Left lung (tissue), 10 donors: ENCODE measurements around the gene ACOT7. TPM values are rescaled to one million over a fixed set of nuclear protein-coding genes. Genes with fewer than 3 reads are reported as not detected.
A peak's percentile ranks its signal among the peaks of the same experiment; 100 is the strongest.

Experiments used
- ATAC-seq: fragments of 200-7000 bp; cut with Tn5 transposase; one replicate; pipeline ENCODE4 v1.9.1; 2020; ENCODE audit warnings: moderate library complexity
- DNase-seq, 4 donors: peaks; one replicate each; pipeline ENCODE4 v3.0.0-alpha.2; 2013 to 2020
- H3K27ac ChIP-seq, 2 donors: fragments of 200-600 bp; sonication (generic) in 1 of 2; one replicate each; pipeline versions ENCODE4 v1.5.0 to v1.8.0; 2020 to 2021
- H3K27me3 ChIP-seq, 2 donors: fragments of 200-600 bp; sonication (generic) in 1 of 2; one replicate each; pipeline versions ENCODE4 v1.5.0 to v1.8.0; 2020 to 2021
- H3K36me3 ChIP-seq, 2 donors: fragments of 200-600 bp; sonication (generic) in 1 of 2; one replicate each; pipeline versions ENCODE4 v1.5.0 to v1.8.0; 2020 to 2021
- H3K4me1 ChIP-seq, 2 donors: fragments of 200-600 bp; one replicate each; pipeline ENCODE4 v1.8.0; 2021
- H3K4me3 ChIP-seq, 2 donors: fragments of 200-600 bp; sonication (generic) in 1 of 2; one replicate each; pipeline versions ENCODE4 v1.5.0 to v1.8.0; 2020 to 2021; ENCODE audit warnings: mild to moderate bottlenecking in 1 of 2
- H3K9me3 ChIP-seq, 2 donors: fragments of 200-600 bp; sonication (generic) in 1 of 2; one replicate each; pipeline versions ENCODE4 v1.5.0 to v1.8.0; 2020 to 2021
- intact Hi-C, 2 donors: fragments of 100-400 bp; cut with DNase I; formaldehyde crosslinking; loops; one replicate each; pipeline versions ENCODE4 v1.11.2 to v1.14.2; 2022
- polyA plus RNA-seq, 6 donors: library from polyadenylated mRNA; unstranded; fragments of 120-200 nt; gene quantifications; one replicate each; pipeline ENCODE4 v1.2.1, GENCODE V29; 2013; ENCODE audit not compliant: insufficient read length in 6 of 6
- total RNA-seq, 2 donors: library from RNA; stranded (reverse); fragmentation: NEBNext Ultra II Directional; extraction: Animal tissue kit (Norgen Biotek cat#: 25700); gene quantifications; one replicate each; pipeline ENCODE4 v1.2.1, GENCODE V29; 2021
- TF ChIP-seq, protein P1 (sequence below), 2 donors: fragments of 200-600 bp; sonication (generic) in 1 of 2; IDR thresholded peaks; one replicate each; pipeline versions ENCODE4 v1.5.0 to v1.8.0; 2021; ENCODE audit warnings: antibody characterized with exemption in 2 of 2
- donor health status: DM: no; HTN: yes; CAD: no.
- donor health status: DM: no; HTN: no; CAD: no.

The ACOT7 gene
- total and polyA plus RNA-seq, 8 donors = 13.1 to 30.1 (median 14.9) TPM

GRCh38 chr1:6234502-6235295 lies 158.9 kb downstream of the ACOT7 start:
- TF ChIP-seq, protein P1, sequence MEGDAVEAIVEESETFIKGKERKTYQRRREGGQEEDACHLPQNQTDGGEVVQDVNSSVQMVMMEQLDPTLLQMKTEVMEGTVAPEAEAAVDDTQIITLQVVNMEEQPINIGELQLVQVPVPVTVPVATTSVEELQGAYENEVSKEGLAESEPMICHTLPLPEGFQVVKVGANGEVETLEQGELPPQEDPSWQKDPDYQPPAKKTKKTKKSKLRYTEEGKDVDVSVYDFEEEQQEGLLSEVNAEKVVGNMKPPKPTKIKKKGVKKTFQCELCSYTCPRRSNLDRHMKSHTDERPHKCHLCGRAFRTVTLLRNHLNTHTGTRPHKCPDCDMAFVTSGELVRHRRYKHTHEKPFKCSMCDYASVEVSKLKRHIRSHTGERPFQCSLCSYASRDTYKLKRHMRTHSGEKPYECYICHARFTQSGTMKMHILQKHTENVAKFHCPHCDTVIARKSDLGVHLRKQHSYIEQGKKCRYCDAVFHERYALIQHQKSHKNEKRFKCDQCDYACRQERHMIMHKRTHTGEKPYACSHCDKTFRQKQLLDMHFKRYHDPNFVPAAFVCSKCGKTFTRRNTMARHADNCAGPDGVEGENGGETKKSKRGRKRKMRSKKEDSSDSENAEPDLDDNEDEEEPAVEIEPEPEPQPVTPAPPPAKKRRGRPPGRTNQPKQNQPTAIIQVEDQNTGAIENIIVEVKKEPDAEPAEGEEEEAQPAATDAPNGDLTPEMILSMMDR (IDR thresholded peaks at IDR 0.05) = no peak
- Histone ChIP-seq H3K4me3 (peak overlapping the region; percentile 59 to 75), H3K4me1 (peaks cover 12 to 15% of the 10 kb centered on the region in 2 donors), H3K9me3 (no peaks in the 10 kb centered on the region), H3K27ac (no peak overlapping the region), H3K36me3 (peaks cover 0 to 44% of the 10 kb centered on the region in 2 donors), H3K27me3 (peaks cover 0 to 22% of the 10 kb centered on the region in 2 donors)
- no peak for DNase-seq
- no peak for ATAC-seq
- intact Hi-C loops = no loop called here

DNA sequence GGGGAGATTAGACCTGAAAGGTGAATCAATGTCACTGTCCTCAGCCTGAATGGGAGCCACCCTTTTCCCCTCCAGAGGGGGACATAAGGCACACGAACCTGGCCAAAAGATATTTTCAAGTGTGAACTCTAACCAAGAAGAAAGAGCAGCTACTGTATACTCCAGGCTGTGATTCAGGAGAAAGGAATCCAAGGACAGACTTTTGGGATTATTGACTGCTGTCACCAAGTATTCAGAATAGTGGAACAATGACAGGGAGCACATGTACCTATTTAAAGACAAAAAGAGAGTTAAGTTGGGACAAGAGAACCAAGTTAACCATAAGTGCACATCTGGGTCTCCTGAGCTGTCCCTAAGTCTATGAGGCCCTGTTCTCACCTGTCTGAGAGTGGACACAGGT lies 160.2 kb downstream of the ACOT7 start:
- Histone ChIP-seq H3K4me3 (no peak overlapping the region), H3K27me3 (peaks cover 0 to 9% of the 10 kb centered on the region in 2 donors), H3K27ac (no peak overlapping the region), H3K4me1 (peaks cover 12 to 15% of the 10 kb centered on the region in 2 donors), H3K9me3 (no peaks in the 10 kb centered on the region), H3K36me3 (peaks cover 0 to 56% of the 10 kb centered on the region in 2 donors)
- intact Hi-C loops = no loop called here
- TF ChIP-seq, protein P1 (IDR thresholded peaks at IDR 0.05) = no peak
- no peak for ATAC-seq
- no peak for DNase-seq

GRCh38 chr1:6225651-6226050 lies 167.9 kb downstream of the ACOT7 start:
- Histone ChIP-seq H3K27ac (no peak overlapping the region), H3K9me3 (no peaks in the 10 kb centered on the region), H3K4me3 (no peak overlapping the region), H3K27me3 (no peaks in the 10 kb centered on the region), H3K36me3 (peaks cover 0 to 95% of the 10 kb centered on the region in 2 donors), H3K4me1 (no peaks in the 10 kb centered on the region)
- intact Hi-C loops = no loop called here
- TF ChIP-seq, protein P1 (IDR thresholded peaks at IDR 0.05) = no peak
- no peak for ATAC-seq
- no peak for DNase-seq

GRCh38 chr1:6224718-6225117 lies 168.8 kb downstream of the ACOT7 start:
- DNase-seq = no peak
- Histone ChIP-seq H3K27ac (no peak overlapping the region), H3K27me3 (no peaks in the 10 kb centered on the region), H3K9me3 (no peaks in the 10 kb centered on the region), H3K4me1 (no peaks in the 10 kb centered on the region), H3K36me3 (peaks cover 0 to 91% of the 10 kb centered on the region in 2 donors), H3K4me3 (no peak overlapping the region)
- TF ChIP-seq, protein P1 (IDR thresholded peaks at IDR 0.05) = no peak
- ATAC-seq = no peak
- intact Hi-C loops = no loop called here

- Histone ChIP-seq H3K9me3 (no peaks in the 10 kb centered on the region), H3K4me3 (no peak overlapping the region), H3K27ac (no peak overlapping the region), H3K36me3 (peaks cover 0 to 81% of the 10 kb centered on the region in 2 donors), H3K27me3 (no peaks in the 10 kb centered on the region), H3K4me1 (no peaks in the 10 kb centered on the region)
- TF ChIP-seq, protein P1 (IDR thresholded peaks at IDR 0.05) = no peak
- intact Hi-C loops = no loop called here
- ATAC-seq (no peak), DNase-seq (no peak)
These were observed 169.9 kb downstream of the ACOT7 start for GRCh38 chr1:6223617-6224016.
